SK-N-MC (cell line): ENCODE measurements around the gene PRCD.

Experiments used
- DNase-seq: peaks from one replicate; pipeline ENCODE4 v3.0.0-alpha.2; 2011; ENCODE audit warnings: low read depth, low spot score
- H3K27ac ChIP-seq: fragments of 200-600 bp; sonication (generic); 2 replicates; pipeline ENCODE4 v1.5.1; 2016; ENCODE audit warnings: mixed run types
- H3K36me3 ChIP-seq: fragments of 200-600 bp; sonication (generic); 2 replicates; pipeline ENCODE4 v1.6.1; 2017; ENCODE audit warnings: antibody characterized with exemption, low read length, mixed read lengths; ENCODE audit not compliant: insufficient read depth
- H3K4me3 ChIP-seq: fragments of 200-600 bp; sonication (generic); 2 replicates; pipeline ENCODE4 v1.5.1; 2016
- H3K9ac ChIP-seq: fragments of 200-600 bp; sonication (generic); 2 replicates; pipeline ENCODE4 v1.8.0; 2017; ENCODE audit warnings: mixed run types, mixed read lengths; ENCODE audit not compliant: insufficient read length
- H3K9me3 ChIP-seq: fragments of 200-600 bp; sonication (generic); 2 replicates; pipeline ENCODE4 v1.6.1; 2017; ENCODE audit warnings: low read depth, mild to moderate bottlenecking, antibody characterized with exemption, low read length, moderate library complexity, mixed read lengths
- EZH2 ChIP-seq: fragments of 200-600 bp; sonication (generic); IDR thresholded peaks from one replicate; pipeline ENCODE4 v1.6.1; 2017; ENCODE audit warnings: antibody characterized with exemption
- FOXP2 ChIP-seq: optimal IDR thresholded peaks from 2 replicates; pipeline ENCODE3; 2011; ENCODE audit warnings: mild to moderate bottlenecking, moderate library complexity; ENCODE audit not compliant: insufficient read depth; ENCODE audit errors: extremely low read length, control extremely low read depth
- POLR2AphosphoS5 ChIP-seq: IDR thresholded peaks from 2 replicates; pipeline ENCODE4 v1.6.1; 2012; ENCODE audit warnings: mild to moderate bottlenecking, low read depth, low read length, borderline replicate concordance

Gene PRCD

GRCh38 chr17:76585649-76586593 lies 46.1 kb downstream of the PRCD start, which contains the start of gene ST6GALNAC2:
TSS of gene ST6GALNAC2 (minus strand) at chr17:76585860. CDS start at chr17:76585808, 52 bp downstream.
- Histone ChIP-seq H3K27ac (no peak within 1 kb of the TSS), H3K9ac (no peak within 1 kb of the TSS), H3K4me3 (peak within 1 kb of the TSS; percentile 70), H3K36me3 (no peaks in the 10 kb centered on the region), H3K9me3 (no peaks in the 10 kb centered on the region)
- no peak for DNase-seq
- TF ChIP-seq EZH2 = peak; percentile 55
- TF ChIP-seq POLR2AphosphoS5 = no peak
- no peak for TF ChIP-seq FOXP2

DNA sequence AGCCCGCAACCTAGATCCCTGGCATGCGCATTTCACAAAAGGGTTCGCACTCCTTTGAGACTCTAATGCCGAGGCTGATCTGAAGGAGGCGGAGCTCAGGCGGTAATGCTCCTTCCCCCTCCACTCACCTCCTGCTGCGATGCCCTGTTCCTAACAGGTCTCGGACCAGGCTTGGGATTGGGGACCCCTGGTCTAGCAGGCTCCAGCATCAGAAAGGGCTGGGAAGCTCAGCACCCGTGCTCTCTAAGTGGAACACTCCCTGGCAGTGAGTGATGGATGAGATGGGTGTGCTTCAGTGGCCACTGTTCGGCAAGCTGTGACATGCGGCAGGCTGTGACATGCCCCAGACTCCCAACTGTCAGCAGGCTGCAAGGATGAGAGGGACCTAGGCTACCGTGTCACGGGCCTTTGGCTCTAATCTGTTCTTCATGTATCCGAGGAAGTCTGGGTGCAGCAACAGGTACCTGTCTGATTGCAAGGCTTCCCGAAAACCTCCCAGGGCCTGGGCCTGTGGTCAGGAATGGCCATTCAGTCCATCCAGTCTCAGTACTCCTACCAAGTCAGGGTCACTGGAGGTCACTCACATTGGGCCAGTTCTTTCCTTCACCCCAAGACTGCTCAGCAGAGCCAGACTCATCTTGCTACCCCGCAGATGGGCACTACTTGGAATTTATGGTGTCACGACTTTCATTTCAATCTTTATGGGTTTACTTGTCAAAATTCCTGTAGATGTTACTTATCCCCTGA lies 47.1 kb downstream of the PRCD start:
- no peak for DNase-seq
- H3K9ac ChIP-seq = no peak overlapping the region
- TF ChIP-seq FOXP2 = no peak
- no peak for TF ChIP-seq EZH2
- no peak for TF ChIP-seq POLR2AphosphoS5
- H3K36me3 ChIP-seq = no peaks in the 10 kb centered on the region
- no peak overlapping the region for H3K4me3 ChIP-seq
- H3K9me3 ChIP-seq = no peaks in the 10 kb centered on the region
- no peak overlapping the region for H3K27ac ChIP-seq

DNA sequence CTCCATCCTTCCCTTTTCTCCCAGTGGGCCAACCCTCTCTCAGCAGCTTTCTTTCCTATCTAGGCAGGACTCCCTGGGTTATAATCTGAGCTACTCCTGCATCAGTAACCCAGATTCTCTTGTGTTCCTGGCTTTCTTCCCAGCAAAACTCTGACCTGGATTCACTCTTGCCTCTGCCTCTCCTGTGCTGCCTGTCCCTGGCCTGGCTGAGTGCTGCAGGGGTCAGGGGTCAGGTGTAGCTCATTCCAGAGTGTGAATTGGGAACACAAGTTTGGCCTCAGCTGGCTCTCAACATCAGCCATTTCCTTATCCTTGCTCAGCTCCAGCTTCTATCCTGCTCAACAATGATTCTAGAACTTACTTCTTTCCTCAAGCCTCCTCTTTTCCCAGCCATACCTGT lies 48.3 kb downstream of the PRCD start:
- H3K4me3 ChIP-seq = no peak overlapping the region
- DNase-seq = no peak
- no peaks in the 10 kb centered on the region for H3K9me3 ChIP-seq
- no peak overlapping the region for H3K9ac ChIP-seq
- H3K36me3 ChIP-seq = no peaks in the 10 kb centered on the region
- H3K27ac ChIP-seq = no peak overlapping the region
- TF ChIP-seq EZH2 (no peak), FOXP2 (no peak), POLR2AphosphoS5 (no peak)

DNA sequence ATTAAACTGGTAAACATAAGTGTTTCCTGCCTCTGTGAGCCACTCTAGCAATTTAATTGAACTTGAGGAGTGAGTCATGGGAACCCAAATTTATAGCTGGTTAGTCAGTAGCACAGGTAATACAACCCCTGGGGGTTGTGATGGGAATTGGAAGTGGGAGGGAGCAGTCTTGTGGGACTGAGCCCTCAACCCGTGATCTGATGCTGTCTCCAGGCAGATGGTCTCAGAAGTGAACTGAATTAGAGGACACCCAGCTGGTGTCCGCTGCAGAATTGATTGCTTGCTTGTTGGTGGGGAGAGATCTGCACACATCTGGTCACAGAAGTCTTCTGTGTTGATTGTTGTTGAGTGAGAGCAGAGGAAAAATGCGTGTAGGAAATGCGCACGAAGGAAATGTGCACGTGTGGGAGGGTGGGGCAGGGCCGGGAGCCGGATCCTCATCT lies 53.6 kb downstream of the PRCD start:
- no peak for DNase-seq
- TF ChIP-seq FOXP2 (no peak), EZH2 (no peak), POLR2AphosphoS5 (no peak)
- Histone ChIP-seq H3K9ac (no peak overlapping the region), H3K27ac (no peak overlapping the region), H3K9me3 (no peaks in the 10 kb centered on the region), H3K4me3 (no peak overlapping the region), H3K36me3 (no peaks in the 10 kb centered on the region)

GRCh38 chr17:76593959-76594358 lies 54.1 kb downstream of the PRCD start:
- no peak for TF ChIP-seq POLR2AphosphoS5
- TF ChIP-seq EZH2 = no peak
- TF ChIP-seq FOXP2 = no peak
- no peak for DNase-seq
- Histone ChIP-seq H3K9me3 (no peaks in the 10 kb centered on the region), H3K4me3 (no peak overlapping the region), H3K36me3 (no peaks in the 10 kb centered on the region), H3K27ac (no peak overlapping the region), H3K9ac (no peak overlapping the region)

- Histone ChIP-seq H3K36me3 (no peaks in the 10 kb centered on the region), H3K9me3 (no peaks in the 10 kb centered on the region), H3K4me3 (no peak overlapping the region), H3K27ac (no peak overlapping the region), H3K9ac (no peak overlapping the region)
- DNase-seq = no peak
- TF ChIP-seq FOXP2 = no peak
- no peak for TF ChIP-seq EZH2
- no peak for TF ChIP-seq POLR2AphosphoS5
Measured at GRCh38 chr17:76594690-76595089, 54.8 kb downstream of the PRCD start.
